ENCODE results near the gene MAP6D1. TPM values are rescaled to one million over a fixed set of nuclear protein-coding genes. Genes with fewer than 3 reads are reported as not detected.

Gene MAP6D1
- total RNA-seq, 2 donors from 2014 or later: 0.99 to 7.0 TPM

DNA sequence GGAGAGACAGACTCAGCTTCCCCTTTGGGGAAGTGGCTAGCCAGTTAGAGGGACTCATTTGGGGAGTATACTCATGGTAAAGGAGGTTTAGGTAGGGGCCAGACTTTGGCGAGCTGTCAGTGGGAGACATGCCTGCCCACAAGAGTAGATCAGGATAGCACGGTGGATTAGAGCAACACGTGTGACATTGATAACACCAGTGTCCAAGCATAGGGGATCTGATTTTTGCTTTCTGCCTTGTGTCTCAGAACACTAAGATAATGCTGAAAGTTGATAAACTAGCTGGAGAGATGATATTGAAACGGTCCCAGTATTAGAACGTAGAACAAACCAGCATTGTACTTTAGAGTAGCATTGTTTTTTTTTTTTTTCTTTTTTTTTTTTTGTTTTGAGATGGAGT is 25.9 kb downstream of the MAP6D1 start:
- intact Hi-C loops (cut with DNase I): no loop called here
- H3K4me1 ChIP-seq: no peaks in the 10 kb centered on the region
- peaks cover 9 to 12% of the 10 kb centered on the region in 2 donors for H3K36me3 ChIP-seq (replicated peaks in 1 of 2; ENCODE audit: insufficient read depth in 1 of 2, low read depth in 2 of 2)
- H3K27me3 ChIP-seq: no peaks in the 10 kb centered on the region
- no peak overlapping the region for H3K27ac ChIP-seq
- DNase-seq: no peak
- no peak for ATAC-seq
- TF ChIP-seq POLR2A (IDR thresholded peaks at IDR 0.05) (no peak), CTCF (IDR thresholded peaks at IDR 0.05) (no peak)
- no peaks in the 10 kb centered on the region for H3K9me3 ChIP-seq
- H3K4me3 ChIP-seq: no peak overlapping the region
- 95% methylated on average over 5 of the region's 5 CpGs for WGBS, 2 donors

DNA sequence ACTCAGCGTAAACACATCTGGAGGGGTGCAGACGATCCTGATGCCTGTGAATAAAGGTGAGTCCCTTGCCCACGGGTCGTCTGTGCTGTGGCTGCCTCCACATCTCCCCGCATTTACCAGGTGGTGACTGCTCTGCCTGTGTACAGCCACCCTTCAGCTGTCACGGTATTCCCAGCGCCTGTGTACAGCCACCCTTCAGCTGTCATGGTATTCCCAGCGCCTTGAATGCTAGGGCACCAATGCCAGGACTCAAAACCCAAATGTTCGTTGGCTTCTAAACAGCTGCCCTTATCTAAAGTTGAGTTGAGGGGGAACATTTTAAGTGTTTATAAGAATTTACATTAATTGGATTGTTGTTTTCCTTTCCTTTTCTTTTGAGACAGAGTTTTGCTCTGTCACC is 27.4 kb downstream of the MAP6D1 start:
- Histone ChIP-seq H3K27ac (no peak overlapping the region), H3K9me3 (no peaks in the 10 kb centered on the region), H3K36me3 (replicated peaks in 1 of 2; ENCODE audit: insufficient read depth in 1 of 2, low read depth in 2 of 2) (peaks cover 8 to 9% of the 10 kb centered on the region in 2 donors), H3K27me3 (no peaks in the 10 kb centered on the region), H3K4me1 (no peaks in the 10 kb centered on the region), H3K4me3 (no peak overlapping the region)
- no peak for DNase-seq
- WGBS, 2 donors: 90 to 91% methylated on average over 8 to 9 of the region's 9 CpGs
- intact Hi-C loops (cut with DNase I): no loop called here
- ATAC-seq: no peak
- TF ChIP-seq CTCF (IDR thresholded peaks at IDR 0.05) (no peak), POLR2A (IDR thresholded peaks at IDR 0.05) (no peak)

GRCh38 chr3:183796372-183796771 is 29.0 kb downstream of the MAP6D1 start:
- Histone ChIP-seq H3K36me3 (replicated peaks in 1 of 2; ENCODE audit: insufficient read depth in 1 of 2, low read depth in 2 of 2) (peaks cover 0 to 7% of the 10 kb centered on the region in 2 donors), H3K4me1 (no peaks in the 10 kb centered on the region), H3K4me3 (no peak overlapping the region), H3K27me3 (no peaks in the 10 kb centered on the region), H3K9me3 (no peaks in the 10 kb centered on the region), H3K27ac (no peak overlapping the region)
- TF ChIP-seq POLR2A (IDR thresholded peaks at IDR 0.05) (no peak), CTCF (IDR thresholded peaks at IDR 0.05) (no peak)
- ATAC-seq (no peak), DNase-seq (no peak)
- intact Hi-C loops (cut with DNase I): no loop called here
- 84 to 94% methylated on average over 6 of the region's 6 CpGs for WGBS, 2 donors

- ATAC-seq (no peak), DNase-seq (no peak)
- peaks cover 0 to 7% of the 10 kb centered on the region in 2 donors for H3K36me3 ChIP-seq (replicated peaks in 1 of 2; ENCODE audit: insufficient read depth in 1 of 2, low read depth in 2 of 2)
- no peaks in the 10 kb centered on the region for H3K4me1 ChIP-seq
- no peaks in the 10 kb centered on the region for H3K9me3 ChIP-seq
- no peak for TF ChIP-seq CTCF (IDR thresholded peaks at IDR 0.05)
- no peak for TF ChIP-seq POLR2A (IDR thresholded peaks at IDR 0.05)
- intact Hi-C loops (cut with DNase I): no loop called here
- H3K27me3 ChIP-seq: no peaks in the 10 kb centered on the region
- WGBS, 2 donors: 93 to 96% methylated on average over 4 of the region's 4 CpGs
- H3K4me3 ChIP-seq: no peak overlapping the region
- no peak overlapping the region for H3K27ac ChIP-seq
Observed at GRCh38 chr3:183794452-183794851, 30.9 kb downstream of the MAP6D1 start.

- 56 to 60% methylated on average over 6 of the region's 6 CpGs for WGBS, 2 donors
- intact Hi-C loops (cut with DNase I): no loop called here
- ATAC-seq (no peak), DNase-seq (no peak)
- peaks cover 0 to 7% of the 10 kb centered on the region in 2 donors for H3K36me3 ChIP-seq (replicated peaks in 1 of 2; ENCODE audit: insufficient read depth in 1 of 2, low read depth in 2 of 2)
- H3K4me1 ChIP-seq: no peaks in the 10 kb centered on the region
- no peaks in the 10 kb centered on the region for H3K9me3 ChIP-seq
- H3K27ac ChIP-seq: no peak overlapping the region
- no peaks in the 10 kb centered on the region for H3K27me3 ChIP-seq
- no peak overlapping the region for H3K4me3 ChIP-seq
- no peak for TF ChIP-seq POLR2A (IDR thresholded peaks at IDR 0.05)
Observed at GRCh38 chr3:183792976-183793375, 32.4 kb downstream of the MAP6D1 start.

All from body of pancreas (tissue), 4 donors.